Measurements from ENCODE around the gene RANBP3. TPM values are rescaled to one million over a fixed set of nuclear protein-coding genes. Genes with fewer than 3 reads are reported as not detected.

RANBP3 gene
- polyA plus RNA-seq, 3 donors: 61.7 to 66.0 (median 65.9) TPM

DNA sequence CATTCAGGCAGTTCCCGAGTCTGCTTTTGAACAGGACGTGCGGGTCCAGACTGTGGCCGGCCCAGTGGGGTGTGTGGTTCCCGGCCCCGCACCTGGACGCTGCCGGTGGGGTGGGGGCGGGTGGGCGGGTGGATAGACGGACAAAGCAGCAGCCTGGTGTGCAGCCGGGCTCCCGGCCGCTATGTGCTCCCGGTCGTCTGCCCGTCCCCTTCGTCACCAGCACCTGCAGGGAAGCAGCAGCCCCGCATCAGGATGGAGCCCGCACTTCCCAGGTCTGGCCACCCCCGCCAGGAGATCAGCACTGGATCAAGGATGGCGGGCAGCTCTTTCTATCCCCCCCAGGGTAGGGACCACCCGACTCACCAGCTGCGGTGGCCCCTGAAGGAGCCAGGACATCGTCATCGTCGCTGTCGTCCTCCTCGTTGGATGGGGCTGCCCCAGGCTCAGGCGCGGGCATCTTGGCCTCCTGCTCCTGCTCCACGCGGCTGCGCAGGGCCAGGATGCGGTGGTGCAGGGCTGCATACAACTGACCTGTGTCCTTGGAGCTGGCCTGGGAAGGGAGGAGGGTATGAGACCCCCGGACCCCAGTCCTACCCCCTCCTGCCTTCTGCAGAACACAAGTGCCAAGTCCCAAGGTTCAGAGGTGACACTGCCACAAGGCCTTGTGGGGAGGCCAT, 60.4 kb downstream of the RANBP3 start:
- no peak for DNase-seq (ENCODE audit: extremely low read depth in 1 of 11, low read depth in 9 of 11, low spot score in 4 of 11)

DNA sequence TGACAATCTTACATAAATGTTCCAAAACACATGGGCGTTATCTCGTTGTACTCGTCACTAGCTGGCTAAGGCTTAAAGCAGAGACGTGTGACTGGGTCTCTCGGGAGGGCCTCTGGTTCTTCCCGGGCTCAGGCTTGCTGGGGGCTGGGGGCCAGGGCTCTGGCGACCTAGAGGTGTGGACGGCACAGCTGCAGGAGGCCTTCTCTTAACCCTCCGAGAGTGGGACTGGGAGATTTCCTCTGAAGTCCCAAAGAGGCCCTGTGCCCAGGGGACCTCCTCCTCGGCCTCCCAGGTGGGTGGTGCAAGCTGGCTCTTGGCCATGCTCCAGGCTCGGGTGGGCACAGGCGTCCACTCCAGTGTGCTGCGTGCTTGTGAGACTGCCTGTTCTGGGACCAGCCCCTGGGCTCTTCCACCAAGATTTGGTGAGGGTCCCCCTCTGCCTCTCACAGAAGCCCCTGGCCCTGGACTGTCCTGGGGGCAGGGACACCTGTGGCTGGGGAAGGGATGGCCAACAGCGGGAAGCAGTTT, 61.7 kb downstream of the RANBP3 start:
- DNase-seq (ENCODE audit: extremely low read depth in 1 of 11, low read depth in 9 of 11, low spot score in 4 of 11): no peak

GRCh38 chr19:5915782-5916165, 62.2 kb downstream of the RANBP3 start:
- no peak for DNase-seq (ENCODE audit: extremely low read depth in 1 of 11, low read depth in 9 of 11, low spot score in 4 of 11)

DNA sequence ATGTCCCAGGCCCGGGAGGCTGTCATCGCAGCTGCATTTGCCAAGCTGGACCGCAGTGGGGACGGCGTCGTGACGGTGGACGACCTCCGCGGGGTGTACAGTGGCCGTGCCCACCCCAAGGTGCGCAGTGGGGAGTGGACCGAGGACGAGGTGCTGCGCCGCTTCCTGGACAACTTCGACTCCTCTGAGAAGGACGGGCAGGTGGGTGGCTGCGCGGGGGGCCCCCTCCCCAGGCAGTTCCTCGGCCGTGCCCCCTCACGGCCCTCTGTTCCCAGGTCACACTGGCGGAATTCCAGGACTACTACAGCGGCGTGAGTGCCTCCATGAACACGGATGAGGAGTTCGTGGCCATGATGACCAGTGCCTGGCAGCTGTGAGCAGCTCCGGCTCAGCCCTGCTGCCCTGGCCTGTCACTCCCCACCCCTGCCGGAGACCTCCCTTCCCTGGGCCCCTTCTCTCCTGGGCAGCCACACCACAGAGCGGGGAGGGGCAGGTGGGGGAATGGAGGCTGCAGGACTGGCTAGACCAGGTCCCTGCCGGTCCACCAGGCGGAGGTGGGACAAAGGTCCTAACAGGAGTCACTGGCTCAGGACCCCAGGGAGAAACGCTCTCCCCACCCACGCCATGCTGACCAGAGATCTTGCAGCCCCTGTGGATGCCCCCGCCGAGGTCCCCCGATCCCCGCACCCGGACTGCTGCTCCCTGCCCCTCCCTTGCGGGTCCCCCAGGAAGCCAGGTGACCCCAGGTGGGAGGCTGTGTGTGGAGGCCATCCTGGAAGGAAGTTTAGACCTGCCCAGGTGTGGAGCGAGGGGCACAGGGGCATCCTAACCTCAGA, 62.8 kb downstream of the RANBP3 start:
- peak in 2 of 11 donors; percentile 53 to 74 for DNase-seq (ENCODE audit: extremely low read depth in 1 of 11, low read depth in 9 of 11, low spot score in 4 of 11)

DNA sequence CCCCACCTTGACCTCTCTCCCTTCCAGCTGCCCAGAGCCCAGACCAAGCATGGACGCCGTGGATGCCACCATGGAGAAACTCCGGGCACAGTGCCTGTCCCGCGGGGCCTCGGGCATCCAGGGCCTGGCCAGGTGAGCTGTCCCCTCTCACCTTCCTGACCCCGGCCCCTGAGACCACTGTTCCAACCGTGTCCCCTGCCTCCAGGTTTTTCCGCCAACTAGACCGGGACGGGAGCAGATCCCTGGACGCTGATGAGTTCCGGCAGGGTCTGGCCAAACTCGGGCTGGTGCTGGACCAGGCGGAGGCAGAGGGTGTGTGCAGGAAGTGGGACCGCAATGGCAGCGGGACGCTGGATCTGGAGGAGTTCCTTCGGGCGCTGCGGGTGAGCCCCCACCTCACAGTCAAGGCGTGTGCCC, 63.6 kb downstream of the RANBP3 start:
- DNase-seq (ENCODE audit: extremely low read depth in 1 of 11, low read depth in 9 of 11, low spot score in 4 of 11): no peak

- DNase-seq (ENCODE audit: extremely low read depth in 1 of 11, low read depth in 9 of 11, low spot score in 4 of 11): no peak
These were observed 64.1 kb downstream of the RANBP3 start, which contains the start of gene CAPS for GRCh38 chr19:5913739-5914357. Gene CAPS (plus strand): TSS chr19:5914254. CDS start chr19:5914407, 153 bp downstream.

GRCh38 chr19:5911366-5911765, 66.6 kb downstream of the RANBP3 start:
- DNase-seq (ENCODE audit: extremely low read depth in 1 of 11, low read depth in 9 of 11, low spot score in 4 of 11): no peak

GRCh38 chr19:5910638-5910907, 67.4 kb downstream of the RANBP3 start:
- DNase-seq (ENCODE audit: extremely low read depth in 1 of 11, low read depth in 9 of 11, low spot score in 4 of 11): no peak

DNA sequence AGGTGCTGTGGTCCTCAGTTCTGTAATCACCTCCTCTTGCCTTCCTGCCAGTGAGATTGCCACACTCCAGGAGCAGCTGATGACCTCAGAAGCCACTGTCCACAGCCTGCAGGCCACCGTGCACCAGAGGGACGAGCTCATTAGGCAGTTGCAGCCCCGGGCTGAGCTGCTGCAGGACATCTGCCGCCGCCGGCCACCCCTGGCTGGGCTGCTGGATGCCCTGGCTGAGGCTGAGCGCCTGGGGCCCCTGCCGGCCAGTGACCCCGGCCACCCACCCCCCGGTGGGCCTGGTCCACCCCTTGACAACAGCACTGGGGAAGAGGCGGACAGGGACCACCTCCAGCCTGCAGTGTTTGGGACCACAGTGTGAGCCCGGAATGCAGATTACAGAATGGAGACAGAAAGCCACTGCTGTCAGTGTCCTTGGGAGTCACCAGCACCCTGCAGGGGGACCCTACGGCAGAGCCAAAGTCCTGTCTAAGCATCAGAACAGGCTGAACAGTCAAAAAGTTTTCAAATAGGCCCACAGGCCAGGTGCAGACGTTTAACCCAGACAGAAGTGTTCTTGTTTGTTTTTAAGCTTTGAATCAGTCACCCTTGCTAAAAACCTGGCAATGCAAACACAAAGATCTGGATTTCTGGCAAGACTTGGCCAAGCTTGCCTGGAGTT, 69.0 kb downstream of the RANBP3 start:
- DNase-seq (ENCODE audit: extremely low read depth in 1 of 11, low read depth in 9 of 11, low spot score in 4 of 11): no peak

GRCh38 chr19:5907241-5907640, 70.7 kb downstream of the RANBP3 start:
- DNase-seq (ENCODE audit: extremely low read depth in 1 of 11, low read depth in 9 of 11, low spot score in 4 of 11): no peak

DNA sequence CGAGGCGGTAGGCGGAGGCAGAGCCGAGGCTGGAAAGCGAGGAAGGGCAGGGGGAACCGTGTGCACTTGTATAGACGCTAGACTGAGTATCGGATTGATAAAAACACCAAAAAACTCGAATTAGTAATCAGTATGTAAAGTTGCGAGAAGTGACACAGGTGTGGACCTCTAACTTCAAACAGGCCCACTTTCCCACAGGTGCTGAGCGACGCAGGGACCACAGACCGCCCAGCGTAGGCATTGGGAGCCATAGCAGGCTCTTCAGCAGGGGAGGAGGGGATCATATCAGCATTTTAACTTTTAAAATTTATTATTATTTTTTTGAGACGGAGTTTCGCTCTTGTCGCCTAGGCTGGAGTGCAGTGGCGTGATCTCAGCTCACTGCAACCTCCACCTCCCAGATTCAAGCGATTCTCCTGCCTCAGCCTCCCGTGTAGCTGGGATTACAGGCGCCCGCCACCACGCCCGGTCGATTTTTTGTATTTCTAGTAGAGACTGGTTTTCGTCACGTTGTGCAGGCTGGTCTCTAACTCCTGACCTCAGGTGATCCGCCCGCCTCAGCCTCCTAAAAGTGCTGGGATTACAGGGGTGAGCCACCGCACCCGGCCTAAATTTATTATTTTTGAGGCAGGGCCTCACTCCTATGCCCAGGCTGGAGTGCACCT, 72.7 kb downstream of the RANBP3 start:
- DNase-seq (ENCODE audit: extremely low read depth in 1 of 11, low read depth in 9 of 11, low spot score in 4 of 11): no peak

GRCh38 chr19:5904352-5905113, 73.4 kb downstream of the RANBP3 start, which contains the start of gene VMAC:
Gene VMAC (plus strand): TSS chr19:5904872. CDS start chr19:5904891, 19 bp downstream.
- DNase-seq (ENCODE audit: extremely low read depth in 1 of 11, low read depth in 9 of 11, low spot score in 4 of 11): peak; percentile 97 to 100 (median 100)

- DNase-seq (ENCODE audit: extremely low read depth in 1 of 11, low read depth in 9 of 11, low spot score in 4 of 11): peak; percentile 85 to 97 (median 94)
These were observed 74.2 kb downstream of the RANBP3 start, which contains the start of gene NDUFA11 for GRCh38 chr19:5903624-5904351. Gene NDUFA11 (minus strand): TSS chr19:5903790. CDS start chr19:5903708, 82 bp downstream.

DNA sequence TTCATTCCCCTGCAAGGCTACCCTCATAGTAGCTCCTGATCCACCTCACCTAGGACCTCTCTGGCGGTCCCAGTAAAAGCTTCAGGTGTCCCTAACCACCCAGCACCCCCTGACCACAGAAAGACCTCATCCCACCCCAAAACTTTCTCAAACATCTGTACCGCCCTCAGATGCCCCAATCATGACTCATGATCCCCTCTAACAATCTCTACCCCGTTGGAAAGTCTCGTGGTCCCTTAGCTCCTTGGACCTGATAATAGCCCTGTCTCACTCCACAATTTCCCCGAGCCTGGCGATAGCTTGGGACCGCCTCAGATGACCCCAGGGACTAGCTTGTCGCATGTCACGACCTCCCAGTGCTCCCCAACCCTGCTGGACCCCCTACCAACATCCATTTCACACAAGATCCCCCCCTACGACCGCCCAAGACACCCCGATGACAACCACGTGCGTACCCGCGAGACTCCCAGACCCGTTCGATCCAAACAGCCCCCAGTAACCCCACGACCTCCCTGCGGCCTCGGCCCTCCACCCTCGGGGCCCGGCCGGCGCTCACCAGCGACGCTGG, 74.8 kb downstream of the RANBP3 start:
- DNase-seq (ENCODE audit: extremely low read depth in 1 of 11, low read depth in 9 of 11, low spot score in 4 of 11): no peak

DNA sequence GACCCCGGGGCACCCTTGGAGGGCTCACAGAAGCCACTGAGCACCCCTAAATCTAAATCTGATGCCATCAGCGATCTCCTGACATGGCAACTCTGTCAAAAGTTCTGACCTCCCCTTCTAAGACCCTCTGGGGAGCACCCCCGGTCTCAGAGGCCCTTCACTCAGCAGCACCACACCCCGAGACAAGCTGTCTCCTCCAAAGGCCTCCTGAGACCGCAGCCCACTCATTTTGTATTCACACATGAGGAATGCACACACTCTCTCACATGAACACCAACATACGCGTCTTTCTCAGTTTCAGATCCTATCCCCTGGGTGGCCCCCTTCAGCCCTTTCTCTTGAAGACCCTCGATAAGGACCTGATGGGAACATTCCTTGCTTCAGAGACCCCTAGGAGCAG, 77.0 kb downstream of the RANBP3 start:
- no peak for DNase-seq (ENCODE audit: extremely low read depth in 1 of 11, low read depth in 9 of 11, low spot score in 4 of 11)

DNA sequence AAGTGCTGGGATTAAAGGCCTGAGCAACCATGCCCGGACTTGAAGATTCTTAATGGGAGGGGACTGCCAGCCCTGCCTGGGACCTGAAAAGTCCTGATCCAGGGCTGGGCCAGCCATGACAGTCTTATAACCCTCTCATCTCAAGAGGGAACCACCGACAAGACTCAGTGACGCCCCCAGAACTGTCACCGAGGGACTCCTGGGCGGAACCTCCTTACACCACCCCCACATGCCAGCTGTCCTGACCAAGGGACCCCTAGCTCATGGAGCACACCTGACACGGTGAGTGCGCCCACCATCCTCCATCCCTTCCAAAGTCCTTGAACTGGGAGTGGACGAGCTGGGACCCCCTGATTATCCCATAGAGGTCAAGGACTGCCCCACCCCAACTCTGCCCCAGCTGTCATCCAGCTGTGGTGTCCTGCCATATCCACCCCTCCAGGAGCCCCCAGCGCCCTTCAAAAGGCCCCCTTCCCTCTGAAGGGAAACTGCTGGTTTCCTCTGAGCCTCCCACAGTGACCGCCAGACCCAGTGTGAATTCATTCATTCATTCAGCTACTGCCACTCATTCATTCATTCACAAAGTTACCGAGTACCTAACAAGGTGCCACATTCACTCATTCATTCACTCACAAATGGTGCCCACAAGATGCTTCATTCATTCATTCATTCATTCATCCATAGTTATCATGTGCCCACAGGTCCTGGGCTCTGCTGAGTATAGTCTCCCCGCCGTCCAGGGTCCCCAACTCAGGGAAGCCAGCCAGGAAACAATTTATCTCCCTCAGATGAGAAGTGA, 78.0 kb downstream of the RANBP3 start:
- DNase-seq (ENCODE audit: extremely low read depth in 1 of 11, low read depth in 9 of 11, low spot score in 4 of 11): no peak
